Loucy (cell line): ENCODE results near the gene RGS2.

Experiments
- CTCF ChIP-seq: fragments of 200-600 bp; sonication (generic); conservative IDR thresholded peaks from 2 replicates; pipeline ENCODE4 v1.5.1; 2014; ENCODE audit warnings: mild to moderate bottlenecking, antibody characterized with exemption, low read length
- EZH2phosphoT487 ChIP-seq: fragments of 200-600 bp; IDR thresholded peaks from 2 replicates; pipeline ENCODE4 v1.6.1; 2018; ENCODE audit warnings: antibody characterized with exemption, mild to moderate bottlenecking, moderate library complexity, borderline replicate concordance

- TF ChIP-seq CTCF: no peak
- TF ChIP-seq EZH2phosphoT487: no peak
Observed at GRCh38 chr1:192762265-192762664, 46.6 kb upstream of the RGS2 start.
